ENCODE data around the gene TNNT1.

DNA sequence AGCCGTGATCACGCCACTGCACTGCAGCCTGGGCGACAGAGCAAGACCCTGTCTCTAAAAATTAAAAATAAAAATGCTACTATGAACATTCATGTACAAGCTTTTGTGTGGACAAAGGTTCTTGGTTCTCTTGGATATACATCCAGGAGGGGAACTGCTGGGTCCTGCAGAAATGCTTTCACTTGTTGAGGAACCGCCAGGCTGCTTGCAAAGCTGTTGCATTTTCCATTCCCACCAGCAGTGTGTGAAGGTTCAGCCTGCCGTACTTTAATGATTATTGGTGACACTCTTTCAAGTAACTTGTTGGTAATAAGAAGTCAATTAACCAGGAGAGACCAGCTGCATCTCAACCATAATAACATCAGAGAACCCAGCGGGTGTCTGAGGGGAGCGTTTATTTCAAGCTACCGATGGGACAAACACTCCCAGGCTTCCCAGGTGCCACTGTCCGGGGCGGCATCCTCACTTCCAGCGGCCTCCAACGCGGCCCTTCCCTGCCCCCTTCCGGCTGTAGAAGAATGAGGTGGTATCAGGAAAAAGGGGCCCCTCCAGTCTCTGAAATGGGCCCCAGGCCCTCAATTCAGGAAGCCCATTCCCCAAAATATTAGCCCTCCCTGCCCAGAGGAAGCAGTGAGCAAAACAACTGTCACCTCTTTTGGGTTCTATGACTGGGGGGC, 16.4 kb downstream of the TNNT1 start:
- TF ChIP-seq TAF1 (IDR thresholded peaks at IDR 0.05; ENCODE audit: low read depth), result no peak
- TF ChIP-seq CREB1 (IDR thresholded peaks at IDR 0.05; ENCODE audit: low read depth), result no peak
- TF ChIP-seq NFIC (IDR thresholded peaks at IDR 0.05), result no peak
- TF ChIP-seq EP300 (IDR thresholded peaks at IDR 0.05; ENCODE audit: borderline replicate concordance), result no peak
- TF ChIP-seq FOXM1 (IDR thresholded peaks at IDR 0.05; ENCODE audit: borderline replicate concordance, low read depth), result no peak
- no peak for TF ChIP-seq YY1 (IDR thresholded peaks at IDR 0.05; ENCODE audit: low read depth)
- no peak; the same call in 1 of the 2 replicates for TF ChIP-seq RAD21 (IDR thresholded peaks at IDR 0.05; ENCODE audit: low read depth)
- no peak for TF ChIP-seq TCF12 (IDR thresholded peaks at IDR 0.05; ENCODE audit: low read depth)
- no peak for TF ChIP-seq TEAD4 (IDR thresholded peaks at IDR 0.05)
